K562 (cell line): ENCODE data around the gene ZBTB46. TPM values are rescaled to one million over a fixed set of nuclear protein-coding genes. Genes with fewer than 3 reads are reported as not detected.

Source experiments
- MGA ChIP-seq: fragments of 450-650 bp; IDR thresholded peaks from 2 replicates; pipeline ENCODE4 v1.6.1; 2016; ENCODE audit warnings: mild to moderate bottlenecking, moderate library complexity
- NFYB ChIP-seq: IDR thresholded peaks from 2 replicates; pipeline ENCODE4 v1.6.1; 2011; ENCODE audit warnings: mild to moderate bottlenecking, moderate library complexity; ENCODE audit not compliant: insufficient read length; ENCODE audit errors: extremely low read depth
- ZFPM2 ChIP-seq: fragments of 250-450 bp; sonication (Bioruptor Pico); IDR thresholded peaks from 2 replicates; pipeline ENCODE4 v1.5.1; 2022; ENCODE audit warnings: mild to moderate bottlenecking
- polyA plus RNA-seq, 8 experiments: library from polyadenylated mRNA; depleted of rRNA in 4 of 8; stranded (reverse) in 5 of 8; unstranded in 3 of 8; fragments of >200 nt; fragmentation: Nextera tagmentation in 2 of 8; fragmentation: Illumina TruSeq in 1 of 8; extraction: Ambion mirVana in 2 of 8; extraction: Trizol in 1 of 8; gene quantifications; 2 replicates each; pipeline versions ENCODE4 v1.2.1 to v1.2.3, GENCODE V29; 2011 to 2014; ENCODE audit warnings: inconsistent platforms in 1 of 8, missing spikeins in 1 of 8
- total RNA-seq, 7 experiments: library from RNA; depleted of rRNA in 6 of 7; stranded (reverse); fragments of >200 nt in 6 of 7; fragmentation: Illumina TruSeq in 2 of 7; extraction: Trizol in 2 of 7; gene quantifications; 2 replicates each; pipeline versions ENCODE4 v1.2.1 to v1.2.3, GENCODE V29; 2011 to 2021; ENCODE audit warnings: low replicate concordance in 1 of 7
- TF ChIP-seq, protein P1 (sequence below), 2 experiments: fragments of 450-650 bp; formaldehyde crosslinking in 1 of 2; IDR thresholded peaks; 2 replicates each; pipeline versions ENCODE4 v1.4.0 to v1.6.1; 2014 to 2020; ENCODE audit warnings: mild to moderate bottlenecking in 2 of 2, borderline replicate concordance in 1 of 2, low read depth in 1 of 2

ZBTB46 gene
- total and polyA plus RNA-seq, 9 of the 15 experiments (the other 6 are each of a cell fraction or from before 2014, with no cell fraction given) = 0.29 to 4.1 (median 1.1) TPM

GRCh38 chr20:63819224-63819921 lies 11.7 kb downstream of the ZBTB46 start (continued):
- TF ChIP-seq MGA (no peak), NFYB (no peak), ZFPM2 (CRISPR knock-in tag) (no peak)
- TF ChIP-seq, protein P1, sequence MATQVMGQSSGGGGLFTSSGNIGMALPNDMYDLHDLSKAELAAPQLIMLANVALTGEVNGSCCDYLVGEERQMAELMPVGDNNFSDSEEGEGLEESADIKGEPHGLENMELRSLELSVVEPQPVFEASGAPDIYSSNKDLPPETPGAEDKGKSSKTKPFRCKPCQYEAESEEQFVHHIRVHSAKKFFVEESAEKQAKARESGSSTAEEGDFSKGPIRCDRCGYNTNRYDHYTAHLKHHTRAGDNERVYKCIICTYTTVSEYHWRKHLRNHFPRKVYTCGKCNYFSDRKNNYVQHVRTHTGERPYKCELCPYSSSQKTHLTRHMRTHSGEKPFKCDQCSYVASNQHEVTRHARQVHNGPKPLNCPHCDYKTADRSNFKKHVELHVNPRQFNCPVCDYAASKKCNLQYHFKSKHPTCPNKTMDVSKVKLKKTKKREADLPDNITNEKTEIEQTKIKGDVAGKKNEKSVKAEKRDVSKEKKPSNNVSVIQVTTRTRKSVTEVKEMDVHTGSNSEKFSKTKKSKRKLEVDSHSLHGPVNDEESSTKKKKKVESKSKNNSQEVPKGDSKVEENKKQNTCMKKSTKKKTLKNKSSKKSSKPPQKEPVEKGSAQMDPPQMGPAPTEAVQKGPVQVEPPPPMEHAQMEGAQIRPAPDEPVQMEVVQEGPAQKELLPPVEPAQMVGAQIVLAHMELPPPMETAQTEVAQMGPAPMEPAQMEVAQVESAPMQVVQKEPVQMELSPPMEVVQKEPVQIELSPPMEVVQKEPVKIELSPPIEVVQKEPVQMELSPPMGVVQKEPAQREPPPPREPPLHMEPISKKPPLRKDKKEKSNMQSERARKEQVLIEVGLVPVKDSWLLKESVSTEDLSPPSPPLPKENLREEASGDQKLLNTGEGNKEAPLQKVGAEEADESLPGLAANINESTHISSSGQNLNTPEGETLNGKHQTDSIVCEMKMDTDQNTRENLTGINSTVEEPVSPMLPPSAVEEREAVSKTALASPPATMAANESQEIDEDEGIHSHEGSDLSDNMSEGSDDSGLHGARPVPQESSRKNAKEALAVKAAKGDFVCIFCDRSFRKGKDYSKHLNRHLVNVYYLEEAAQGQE (IDR thresholded peaks at IDR 0.05; ENCODE audit: borderline replicate concordance) = peak; percentile 52; the same call in 1 of the 2 replicates
- TF ChIP-seq, protein P1 (CRISPR knock-in tag; IDR thresholded peaks at IDR 0.05; ENCODE audit: low read depth) = no peak
